SU-DHL-6 (cell line): ENCODE measurements around the gene ZNF512.

Source experiments
- CTCF ChIP-seq: fragments of 200-600 bp; sonication (generic); IDR thresholded peaks from one replicate; pipeline ENCODE4 v1.5.1; 2017; ENCODE audit warnings: antibody characterized with exemption, mild to moderate bottlenecking, low read length, moderate library complexity; ENCODE audit not compliant: insufficient read depth, poor library complexity, severe bottlenecking
- EZH2phosphoT487 ChIP-seq: fragments of 200-600 bp; sonication (generic), shearing (Covaris generic); conservative IDR thresholded peaks from 2 replicates; pipeline ENCODE4 v1.6.1; 2018; ENCODE audit warnings: mild to moderate bottlenecking, antibody characterized with exemption, low read length, moderate library complexity, mixed read lengths

- TF ChIP-seq CTCF (no peak), EZH2phosphoT487 (no peak)
Measured at GRCh38 chr2:27581417-27582128, 1.3 kb upstream of the ZNF512 start.
